Activated T-helper 1 cell treated with Interleukin-2 at 50 U/mL for 16 hours (primary cell): ENCODE results near the gene PDGFRB.

Experiments used
- DNase-seq: peaks from one replicate; pipeline ENCODE4 v3.0.0-alpha.2; 2020; ENCODE audit warnings: low read depth

The PDGFRB gene

DNA sequence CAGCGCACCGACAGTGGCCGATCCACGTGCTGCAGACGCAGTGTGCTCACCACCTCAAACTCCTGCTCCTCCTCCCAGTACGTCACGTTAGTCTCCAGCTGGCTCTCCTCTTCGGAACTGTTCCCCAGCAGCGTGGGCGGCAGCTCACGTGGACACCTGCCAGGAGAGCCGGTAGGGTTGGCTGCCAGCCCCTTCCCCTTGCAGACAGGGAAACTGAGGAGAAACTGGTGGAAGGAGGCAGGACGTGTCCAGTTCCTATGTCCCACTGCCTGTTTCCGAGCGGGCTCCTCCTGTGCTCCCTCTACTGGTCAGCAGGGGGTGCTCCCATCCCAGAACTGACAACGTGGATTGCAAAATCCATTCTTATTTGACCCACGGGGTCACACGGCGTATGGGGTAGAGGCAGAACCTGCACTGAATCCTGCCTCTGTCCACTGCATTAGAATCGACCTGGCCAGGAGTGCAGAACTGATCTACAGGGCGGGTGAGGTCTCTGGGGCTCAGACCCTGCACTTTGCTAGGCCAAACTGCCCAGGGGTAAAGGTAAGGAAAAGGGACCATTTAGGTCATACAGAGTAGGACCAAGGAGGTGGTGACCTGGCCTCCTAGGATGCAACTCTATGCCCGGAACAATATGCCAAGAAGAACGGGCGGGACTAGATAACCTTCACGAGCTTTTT lies 25.7 kb downstream of the PDGFRB start:
- no peak for DNase-seq

DNA sequence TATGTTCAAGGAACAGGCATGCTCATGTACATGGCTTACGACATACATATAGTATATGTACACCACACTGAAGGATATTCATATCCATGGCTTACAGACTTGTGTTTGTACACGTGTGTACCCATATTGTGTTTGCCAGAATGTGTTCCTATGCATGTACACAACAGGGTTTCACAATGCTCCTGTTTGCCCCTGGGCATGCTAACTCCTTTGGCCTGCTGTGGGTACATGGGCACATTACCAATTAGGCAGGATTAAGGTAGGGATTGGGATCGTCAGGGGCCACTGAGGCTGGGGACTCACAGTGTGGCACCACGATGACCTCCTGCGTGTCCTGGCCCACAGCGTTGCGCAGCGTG lies 26.2 kb downstream of the PDGFRB start:
- no peak for DNase-seq

DNA sequence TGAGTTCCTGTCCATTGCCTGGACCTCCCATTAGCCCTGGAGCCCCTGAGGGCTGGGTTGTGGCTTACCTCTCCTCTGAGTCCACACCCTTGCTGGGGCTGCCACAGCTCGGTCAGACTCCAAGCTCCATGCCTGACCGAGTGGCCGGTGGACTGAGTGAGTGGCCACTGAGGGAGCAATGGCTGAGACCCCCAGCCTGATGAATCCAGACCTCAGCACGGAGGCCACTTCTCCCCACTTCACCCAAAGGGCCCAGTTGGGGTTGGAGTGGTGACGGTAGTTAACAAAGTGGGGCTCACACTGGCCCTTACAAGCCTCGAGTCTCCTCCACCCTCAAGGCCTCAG lies 28.8 kb downstream of the PDGFRB start:
- DNase-seq, result no peak

DNA sequence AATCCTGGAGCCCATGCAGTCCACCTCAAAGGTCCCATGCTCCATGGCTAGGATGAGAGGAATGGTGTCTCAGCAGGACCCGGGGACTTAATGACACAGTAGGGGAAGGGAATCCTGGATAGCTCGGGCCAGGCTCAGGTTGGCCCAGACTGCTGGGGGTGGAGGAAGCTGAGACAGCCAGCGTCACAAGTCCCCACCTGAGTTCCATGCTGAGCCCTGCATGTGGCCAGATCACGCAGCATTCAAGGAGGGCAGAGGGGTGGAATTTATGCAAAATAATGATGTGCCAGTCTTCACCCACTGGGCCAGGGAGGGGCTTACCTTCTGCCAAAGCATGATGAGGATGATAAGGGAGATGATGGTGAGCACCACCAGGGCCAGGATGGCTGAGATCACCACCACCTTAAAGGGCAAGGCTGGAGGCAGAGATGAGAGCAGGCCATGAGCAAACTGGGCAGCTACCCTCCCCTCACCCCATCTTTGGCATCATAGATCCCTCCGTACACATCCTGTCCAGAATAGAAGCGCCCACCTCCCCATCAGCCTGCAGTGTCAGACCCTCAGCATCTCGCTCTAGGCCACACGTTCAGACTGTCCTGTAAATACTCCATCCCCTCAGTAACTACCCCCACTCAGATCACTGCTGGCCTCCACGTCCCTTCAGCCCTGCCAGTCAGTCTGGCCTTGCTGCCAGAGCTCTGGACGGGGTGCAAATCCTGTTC lies 29.3 kb downstream of the PDGFRB start:
- DNase-seq, result no peak

DNA sequence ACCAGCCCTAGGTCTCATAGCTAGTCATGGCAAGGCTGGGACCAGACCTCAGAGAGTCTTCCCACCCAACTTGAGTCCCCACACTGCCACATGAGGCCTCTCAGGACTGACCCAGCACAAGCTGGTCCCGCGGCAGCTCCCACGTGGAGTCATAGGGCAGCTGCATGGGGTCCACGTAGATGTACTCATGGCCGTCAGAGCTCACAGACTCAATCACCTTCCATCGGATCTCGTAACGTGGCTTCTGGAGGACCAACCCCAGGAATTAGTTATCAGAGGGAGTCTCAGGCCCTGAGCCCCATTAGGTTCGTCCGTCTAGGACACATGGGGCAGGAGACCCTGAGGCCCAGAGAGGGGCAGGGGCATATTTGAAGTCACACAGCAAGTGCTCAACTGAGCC lies 30.3 kb downstream of the PDGFRB start:
- DNase-seq, result no peak

DNA sequence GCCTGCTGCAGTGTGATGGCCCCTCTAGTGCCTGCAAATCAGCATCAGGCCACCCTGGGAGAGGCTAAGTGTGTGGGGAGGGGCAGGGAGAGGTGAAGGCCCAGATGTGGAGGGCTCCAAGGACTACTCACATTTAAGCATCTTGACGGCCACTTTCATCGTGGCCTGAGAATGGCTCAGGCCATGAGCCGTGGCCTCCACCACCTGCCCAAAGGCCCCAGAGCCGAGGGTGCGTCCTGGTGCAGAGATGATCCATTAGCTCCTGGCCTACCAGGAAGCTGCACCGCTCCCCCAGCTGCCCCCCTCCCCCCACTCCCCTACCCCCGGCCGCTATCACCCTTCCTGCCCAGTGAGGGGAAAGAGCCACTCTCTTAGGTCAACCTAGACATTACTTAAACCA lies 31.0 kb downstream of the PDGFRB start:
- no peak for DNase-seq

DNA sequence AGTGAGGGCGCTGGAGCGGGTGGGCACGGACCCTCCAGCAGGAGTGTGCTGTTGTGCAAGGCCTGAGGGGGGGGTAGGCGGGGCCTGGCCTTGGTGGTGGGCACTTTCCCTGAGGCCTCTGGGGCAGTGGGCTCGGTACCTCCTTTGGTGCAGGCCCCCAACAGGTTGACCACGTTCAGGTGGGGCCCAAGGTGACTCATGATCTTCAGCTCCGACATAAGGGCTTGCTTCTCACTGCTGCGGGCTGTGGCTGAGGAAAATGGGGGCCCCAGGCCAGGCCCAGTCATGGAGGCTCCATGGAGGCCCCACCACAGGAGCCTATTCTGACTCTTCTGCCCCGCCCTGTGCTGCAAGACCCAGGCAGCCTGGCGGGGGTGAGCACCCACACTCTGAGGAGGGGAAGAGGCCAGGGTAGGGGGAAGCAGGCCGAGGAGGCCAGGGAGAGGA lies 31.5 kb downstream of the PDGFRB start:
- DNase-seq, result no peak

DNA sequence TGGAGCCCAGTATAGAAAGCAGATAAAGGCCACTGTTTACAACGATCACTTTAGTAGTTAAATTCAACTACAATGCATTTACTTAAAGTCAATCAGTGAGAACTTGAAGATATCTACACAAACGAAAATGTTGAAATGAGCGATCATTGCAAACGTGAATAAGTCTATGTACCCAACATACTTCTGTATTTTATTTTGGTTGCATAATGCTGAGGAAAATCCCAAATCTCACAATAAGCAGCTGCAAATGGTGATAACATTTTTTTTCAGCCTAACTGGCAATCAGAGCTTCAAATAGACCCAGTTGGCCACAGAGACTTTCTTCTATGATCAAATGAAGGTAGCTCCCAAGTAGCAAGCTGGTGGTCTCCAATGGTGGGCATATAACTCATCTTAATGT lies 32.1 kb downstream of the PDGFRB start:
- DNase-seq, result no peak

DNA sequence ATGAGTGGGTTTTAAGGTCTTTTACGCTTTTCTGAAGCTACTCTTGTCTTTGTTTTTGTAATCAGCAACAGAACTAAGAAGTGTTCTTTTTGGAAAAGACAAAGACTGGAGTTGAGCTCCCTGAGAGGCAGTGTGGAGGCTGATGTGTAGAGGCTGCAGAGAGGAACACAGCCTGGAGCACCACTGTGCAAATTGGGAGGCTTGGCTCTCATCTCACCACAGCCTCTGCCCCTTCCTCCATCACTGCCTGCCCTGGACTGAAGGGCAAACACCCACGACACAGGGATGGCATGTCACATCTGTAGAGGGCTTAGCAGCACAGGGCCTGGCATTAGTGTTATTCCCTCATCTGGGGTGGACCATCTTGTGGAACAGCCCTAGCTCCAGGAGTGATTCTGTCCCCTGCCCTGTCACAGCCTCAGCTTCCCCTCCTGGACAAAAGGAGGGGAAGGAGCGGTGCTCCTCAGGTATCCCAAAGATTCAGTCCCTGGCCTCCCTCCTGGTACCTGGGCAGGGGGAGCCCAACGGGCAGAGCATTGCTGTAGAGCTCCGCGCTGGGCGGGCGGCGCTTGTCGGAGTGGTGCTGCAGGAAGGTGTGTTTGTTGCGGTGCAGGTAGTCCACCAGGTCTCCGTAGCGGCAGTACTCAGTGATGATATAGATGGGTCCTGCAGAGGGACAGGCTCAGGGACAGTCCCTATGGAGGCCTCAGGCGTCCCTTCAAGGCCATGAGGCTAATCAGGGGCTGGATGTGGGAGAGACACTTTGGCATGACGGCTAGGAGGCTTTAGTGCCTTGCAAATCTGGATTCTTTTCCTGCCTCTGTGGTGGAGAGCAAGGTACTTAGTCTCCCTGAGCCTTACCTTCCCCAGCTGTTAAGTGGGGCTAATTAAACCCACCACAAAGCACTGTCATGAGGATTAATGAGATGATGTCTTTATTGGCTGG lies 32.8 kb downstream of the PDGFRB start:
- DNase-seq, result no peak

DNA sequence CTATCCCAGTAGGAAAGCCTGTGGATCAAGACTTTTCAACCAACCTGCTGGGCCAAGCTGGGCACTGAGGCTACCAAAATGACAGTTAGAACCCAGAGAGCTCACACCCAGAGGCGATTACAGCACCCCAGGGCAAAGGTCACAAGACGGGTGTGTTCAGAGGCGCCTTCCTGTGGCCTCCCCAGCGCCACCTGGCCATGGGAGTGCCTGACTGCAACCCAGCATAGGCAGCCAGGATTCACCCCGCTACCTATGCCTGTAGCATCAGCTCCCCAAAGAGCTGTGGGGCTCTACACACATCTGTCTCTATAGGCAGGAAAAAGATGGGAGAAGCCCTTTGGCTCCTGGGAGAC lies 33.5 kb downstream of the PDGFRB start:
- no peak for DNase-seq

DNA sequence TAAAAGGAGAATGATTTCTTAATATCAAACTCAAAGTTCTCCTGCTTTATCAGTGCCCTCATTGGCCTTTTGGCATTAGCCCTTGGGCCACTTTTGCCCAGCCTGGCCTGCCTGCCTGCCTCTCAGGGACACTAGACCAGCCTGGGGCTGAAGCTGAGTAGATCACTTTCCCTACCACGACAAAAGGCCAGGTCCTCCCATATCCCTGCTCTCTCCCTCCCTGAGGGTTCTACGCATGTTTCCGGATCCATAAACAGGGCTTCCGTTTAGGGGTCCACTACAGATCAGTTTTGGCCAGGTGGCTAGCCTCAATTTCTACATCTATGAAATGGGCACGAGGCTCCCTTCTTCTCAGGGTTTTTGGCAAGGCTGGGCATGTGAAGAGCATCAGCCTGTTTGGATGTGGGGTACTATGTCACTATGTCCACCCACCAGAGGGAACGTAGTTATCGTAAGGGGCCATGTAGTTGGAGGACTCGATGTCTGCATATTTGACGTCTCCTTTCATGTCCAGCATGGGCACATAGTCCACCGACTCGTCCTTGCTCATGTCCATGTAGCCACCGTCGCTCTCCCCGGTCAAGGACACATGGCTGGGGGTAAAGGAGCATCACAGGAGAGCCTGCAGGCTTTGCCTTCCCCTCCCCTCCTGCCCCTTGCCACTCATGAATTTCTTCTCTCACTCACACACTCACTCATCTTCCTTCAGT lies 34.0 kb downstream of the PDGFRB start:
- DNase-seq, result no peak

DNA sequence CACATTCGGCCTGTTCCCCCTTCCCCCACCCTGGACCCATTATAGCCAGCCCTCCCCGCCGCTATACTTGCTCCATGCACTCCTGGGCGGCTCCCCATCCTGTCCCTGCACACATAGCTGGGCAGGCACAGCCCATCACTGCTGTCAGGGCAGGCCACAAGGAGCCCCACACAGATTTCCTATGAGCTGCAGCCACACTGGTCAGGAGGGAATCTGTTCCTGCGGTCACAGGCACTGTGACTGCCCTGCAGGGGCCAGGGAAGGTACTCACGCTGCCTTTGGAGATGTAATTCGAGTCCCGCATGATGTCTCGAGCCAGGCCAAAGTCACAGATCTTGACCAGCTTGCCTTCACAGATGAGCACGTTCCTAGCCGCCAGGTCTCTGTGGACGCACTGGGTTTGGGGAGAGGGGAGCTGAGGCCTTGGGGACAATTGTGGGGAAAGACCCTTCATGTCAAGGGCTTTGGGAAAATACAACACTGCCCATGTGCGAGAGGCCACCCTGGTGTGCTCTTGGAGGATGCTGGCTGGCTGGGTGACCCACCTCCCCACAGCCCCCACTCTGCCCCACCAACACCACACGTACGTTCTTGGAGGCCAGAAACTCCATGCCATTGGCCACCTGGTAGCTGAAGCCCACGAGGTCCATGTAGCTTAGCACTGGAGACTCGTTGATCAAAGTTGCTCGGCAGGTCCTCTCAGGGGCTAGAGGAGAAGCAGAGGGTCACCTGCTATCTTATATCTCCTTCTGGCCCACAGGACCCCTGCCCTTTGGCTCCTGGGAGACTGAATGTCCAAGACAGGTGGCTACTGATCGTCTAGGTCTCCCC lies 34.8 kb downstream of the PDGFRB start:
- DNase-seq, result no peak

DNA sequence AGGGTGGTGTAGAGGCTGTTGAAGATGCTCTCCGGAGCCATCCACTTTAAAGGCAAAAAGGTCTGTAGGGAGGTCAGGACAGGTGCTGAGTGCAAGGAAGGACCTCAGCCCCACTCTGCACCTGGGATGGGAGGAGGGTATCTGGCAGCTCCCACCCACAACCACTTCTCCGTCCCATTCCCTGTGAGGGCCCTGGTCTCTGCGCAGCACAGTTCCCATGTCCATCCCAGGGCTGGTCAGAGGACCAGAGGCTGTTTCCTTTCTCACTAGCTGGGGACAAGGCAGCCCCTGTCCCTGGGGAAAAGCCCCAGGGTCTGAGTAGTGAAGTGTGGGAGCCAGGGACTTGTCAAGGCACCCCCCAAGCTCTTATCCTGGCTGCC lies 35.6 kb downstream of the PDGFRB start:
- DNase-seq, result no peak

DNA sequence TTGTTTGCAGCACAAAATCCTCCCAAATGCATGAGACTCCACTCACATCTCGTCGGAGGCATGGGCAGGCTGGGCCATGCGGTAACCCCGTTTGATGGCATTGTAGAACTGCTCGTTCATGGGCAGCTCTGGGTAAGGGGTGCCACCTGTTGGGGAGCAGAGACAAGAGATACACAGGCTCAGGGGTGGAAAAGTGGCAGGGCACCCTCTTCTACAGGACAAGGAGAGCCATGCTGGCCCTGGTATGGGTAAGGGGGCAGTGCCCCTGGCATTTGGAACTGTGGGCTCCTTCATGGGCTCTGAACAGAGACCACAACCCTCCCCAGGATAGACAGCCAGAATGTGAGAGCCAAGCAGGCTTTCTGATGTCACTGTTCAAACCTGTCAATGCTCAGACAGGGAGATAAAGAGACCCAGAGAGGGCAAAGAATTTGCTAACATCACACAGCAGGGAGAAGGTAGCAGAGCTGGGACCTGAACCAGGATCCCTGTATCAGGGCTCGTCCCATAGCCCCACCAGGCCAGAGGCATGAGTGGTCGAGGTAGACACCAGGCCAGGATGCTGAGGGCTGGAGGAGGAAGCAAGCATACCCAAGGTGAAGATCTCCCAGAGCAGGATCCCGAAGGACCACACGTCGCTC lies 36.1 kb downstream of the PDGFRB start:
- DNase-seq, result no peak

DNA sequence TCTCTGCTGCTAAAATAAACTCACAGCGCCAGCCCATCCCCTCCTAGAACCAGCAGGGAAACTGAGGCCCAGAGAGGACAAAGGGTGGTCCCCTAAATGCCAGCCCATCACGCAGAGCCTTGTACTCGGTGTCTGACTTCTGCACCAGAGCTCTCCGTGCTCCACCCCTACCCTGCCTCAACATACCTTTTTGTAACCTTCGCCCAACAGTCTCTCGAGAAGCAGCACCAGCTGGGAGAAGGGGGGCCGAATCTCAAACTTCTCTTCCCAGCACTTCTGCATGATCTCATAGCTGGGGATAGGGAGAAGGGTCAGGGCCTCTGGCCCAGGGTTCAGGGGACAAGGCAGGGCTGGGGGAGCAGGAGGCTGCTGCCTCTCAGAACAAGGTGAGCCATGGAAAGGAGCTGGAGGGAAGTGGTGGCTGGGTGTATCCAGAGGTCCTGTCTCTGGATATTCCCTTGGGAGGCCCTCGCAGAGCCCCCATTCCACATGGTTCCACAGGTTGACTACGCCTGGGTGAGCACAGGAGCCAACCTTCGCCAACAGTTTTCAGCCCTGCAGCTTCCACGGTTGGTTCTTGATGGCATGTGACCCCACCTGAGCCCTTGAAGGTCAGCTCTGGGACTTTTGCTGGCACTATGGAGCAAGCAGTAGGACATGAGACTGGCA lies 37.0 kb downstream of the PDGFRB start:
- no peak for DNase-seq

DNA sequence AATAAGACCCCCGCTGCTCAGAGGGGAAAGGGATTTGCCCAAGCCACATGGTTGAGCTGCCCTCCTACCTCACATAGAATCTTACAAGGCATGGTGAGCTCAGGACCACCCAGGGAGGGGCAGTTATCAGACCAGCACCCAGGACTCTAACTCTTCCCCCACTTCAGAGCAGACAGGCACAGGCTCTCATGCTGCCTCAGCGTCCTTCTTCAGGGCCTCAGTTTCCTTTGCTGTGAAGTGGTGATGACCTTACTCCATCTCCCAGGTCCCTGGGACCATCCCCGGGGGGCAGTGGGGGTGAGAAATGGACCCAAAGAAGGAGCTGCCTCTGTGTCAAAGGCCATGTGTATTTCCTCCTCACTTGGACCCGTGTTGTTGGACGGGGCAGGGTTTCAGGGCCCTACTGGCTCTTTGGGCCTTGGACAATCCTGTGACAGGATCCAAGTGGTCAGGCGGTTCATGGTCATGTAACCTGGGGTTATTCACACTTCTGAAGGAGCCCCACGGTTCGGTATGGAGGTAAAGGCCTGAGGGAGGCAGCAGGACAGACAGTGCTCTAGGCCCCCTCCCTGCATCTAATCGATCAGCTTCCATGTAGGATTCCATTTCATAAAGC lies 37.6 kb downstream of the PDGFRB start:
- DNase-seq, result no peak

DNA sequence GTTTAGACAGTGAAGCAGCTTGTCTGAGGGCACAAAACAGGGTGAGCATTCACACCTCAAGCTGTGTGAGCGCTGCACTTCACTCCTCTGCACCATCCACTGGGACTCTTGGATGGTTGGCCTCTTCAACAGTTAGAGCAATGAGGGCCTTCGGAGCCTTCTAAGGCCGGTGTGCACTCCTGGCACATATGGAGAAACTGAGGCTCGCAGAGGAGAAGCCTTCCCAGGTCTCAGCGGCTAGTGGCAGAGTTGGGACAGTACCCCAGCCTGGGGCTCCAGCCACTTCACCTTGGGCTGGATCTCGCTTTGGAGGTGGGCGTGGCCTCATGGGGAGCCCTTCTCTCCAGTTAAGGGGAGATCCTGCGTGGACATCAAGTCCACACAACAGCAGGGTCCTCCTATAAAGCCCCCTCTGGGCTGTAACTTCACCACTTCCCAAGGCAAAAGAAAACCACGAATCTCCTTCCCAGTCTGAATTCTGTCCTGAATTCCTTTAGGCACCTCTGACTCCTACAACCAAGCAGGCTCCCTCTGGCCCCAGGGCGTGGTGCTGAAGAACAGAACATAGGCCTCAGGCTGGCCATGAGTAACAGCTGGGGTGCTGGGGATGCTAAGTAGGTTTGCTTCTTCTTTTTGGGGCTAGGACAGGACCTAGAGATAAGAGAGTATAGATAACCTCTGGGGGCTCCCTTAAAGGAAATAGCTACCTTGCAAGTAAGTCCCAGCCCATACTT lies 38.8 kb downstream of the PDGFRB start:
- DNase-seq, result no peak

DNA sequence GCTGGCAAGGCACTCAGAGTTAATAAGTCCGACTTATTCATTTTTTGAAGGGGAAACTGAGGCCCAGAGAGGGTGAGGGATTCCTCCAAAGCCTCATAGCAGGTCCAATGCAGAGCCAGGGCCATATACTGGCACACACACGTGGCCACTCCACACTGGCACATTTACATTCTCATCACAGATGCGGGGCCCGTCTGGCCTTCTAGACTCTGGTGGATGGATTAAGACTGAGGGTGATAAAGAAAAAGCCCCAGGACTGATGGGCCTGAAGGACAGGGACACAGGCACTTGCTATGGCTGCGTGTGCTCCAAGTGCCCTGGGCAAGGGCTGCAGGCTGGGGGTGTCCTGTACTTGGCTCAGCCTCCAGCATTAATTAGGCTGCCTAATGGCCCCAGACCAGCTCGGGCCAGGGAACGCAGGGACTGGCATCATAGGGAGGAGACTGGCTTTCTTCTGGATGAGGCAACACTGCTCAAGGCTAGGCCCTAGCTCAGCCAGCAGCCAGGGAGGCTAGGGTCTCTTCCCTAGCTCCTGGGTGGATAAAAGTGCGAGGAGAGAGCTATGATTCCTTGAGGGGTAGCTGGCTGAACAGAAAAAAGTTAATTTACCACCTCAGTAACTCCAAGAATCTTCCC lies 40.8 kb downstream of the PDGFRB start:
- DNase-seq, result no peak

DNA sequence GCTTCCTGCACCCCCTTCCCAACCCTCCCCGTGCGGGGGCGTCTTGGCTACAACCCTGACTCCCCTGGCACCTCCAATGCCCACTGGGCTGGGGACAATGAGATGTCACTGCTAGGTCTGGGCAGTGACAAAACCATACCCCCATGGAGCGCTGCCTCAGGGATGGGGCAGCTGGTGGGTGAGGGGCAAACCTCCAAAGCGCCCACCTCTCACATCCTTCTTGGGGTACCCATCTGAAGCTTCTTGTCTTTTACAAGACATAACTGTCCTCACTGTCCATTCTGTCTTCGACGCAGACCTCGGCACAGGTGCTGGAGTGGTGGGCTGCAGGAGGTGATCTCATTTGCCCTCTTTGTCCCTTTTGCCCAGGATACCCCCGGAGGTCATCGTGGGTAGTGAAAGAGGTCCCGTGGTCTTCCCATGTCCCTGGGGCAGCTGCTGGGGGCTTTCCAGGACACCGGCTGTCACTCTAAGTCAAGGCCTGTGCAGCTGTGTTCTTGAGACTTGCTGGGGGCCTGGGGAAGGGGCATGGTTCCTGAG lies 41.5 kb downstream of the PDGFRB start:
- DNase-seq, result no peak
